ENCODE results near the gene TMPRSS11B. TPM values are rescaled to one million over a fixed set of nuclear protein-coding genes. Genes with fewer than 3 reads are reported as not detected.
"Not testable (repeated sequence)": the region's sequence is repeated elsewhere in the genome, so short reads cannot be mapped to it uniquely, and the experiment has no call there.

The TMPRSS11B gene, protein sequence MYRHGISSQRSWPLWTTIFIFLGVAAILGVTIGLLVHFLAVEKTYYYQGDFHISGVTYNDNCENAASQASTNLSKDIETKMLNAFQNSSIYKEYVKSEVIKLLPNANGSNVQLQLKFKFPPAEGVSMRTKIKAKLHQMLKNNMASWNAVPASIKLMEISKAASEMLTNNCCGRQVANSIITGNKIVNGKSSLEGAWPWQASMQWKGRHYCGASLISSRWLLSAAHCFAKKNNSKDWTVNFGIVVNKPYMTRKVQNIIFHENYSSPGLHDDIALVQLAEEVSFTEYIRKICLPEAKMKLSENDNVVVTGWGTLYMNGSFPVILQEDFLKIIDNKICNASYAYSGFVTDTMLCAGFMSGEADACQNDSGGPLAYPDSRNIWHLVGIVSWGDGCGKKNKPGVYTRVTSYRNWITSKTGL
- not detected for total RNA-seq

GRCh38 chr4:68245594-68245993, at the start of gene TMPRSS11B:
Gene TMPRSS11B (minus strand): TSS chr4:68245694. CDS start chr4:68245558, 136 bp downstream.
- H3K27ac ChIP-seq (ENCODE audit: low read depth, low read length), result no peak within 1 kb of the TSS
- H3K36me3 ChIP-seq (ENCODE audit: control insufficient read depth in 3 of 3, insufficient read depth in 3 of 3, low read length in 3 of 3), result no peaks in the 10 kb centered on the region
- no peaks in the 10 kb centered on the region for H3K4me1 ChIP-seq (ENCODE audit: control insufficient read depth in 3 of 3, insufficient read depth in 3 of 3, low read length in 3 of 3)
- H3K27me3 ChIP-seq (ENCODE audit: control insufficient read depth in 3 of 3, insufficient read depth in 3 of 3, low read length in 3 of 3), result no peaks in the 10 kb centered on the region
- no peak within 1 kb of the TSS for H3K9ac ChIP-seq (ENCODE audit: low read depth in 1 of 3, low read length in 3 of 3)
- no peak within 1 kb of the TSS for H3K4me3 ChIP-seq (ENCODE audit: low read length in 3 of 3)
- H3K9me3 ChIP-seq (ENCODE audit: control insufficient read depth in 3 of 3, low read length in 3 of 3), result no peaks in the 10 kb centered on the region

DNA sequence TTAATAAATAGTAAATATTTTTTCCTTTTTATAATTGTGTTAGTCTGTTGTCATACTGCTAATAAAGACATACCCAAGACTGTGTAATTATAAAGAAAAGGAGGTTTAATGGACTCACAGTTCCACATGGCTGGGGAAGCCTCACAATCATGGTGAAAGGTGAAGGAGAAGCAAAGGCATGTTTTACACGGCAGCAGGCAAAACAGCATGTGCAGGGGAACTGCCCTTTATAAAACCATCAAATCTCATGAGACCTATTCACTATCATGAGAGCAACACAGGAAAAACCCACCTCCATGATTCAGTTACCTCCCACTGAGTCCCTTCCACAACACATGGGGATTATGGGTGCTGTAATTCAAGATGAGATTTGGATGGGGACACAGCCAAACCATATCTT, 45.8 kb upstream of the TMPRSS11B start:
- H3K36me3 ChIP-seq (ENCODE audit: control insufficient read depth in 3 of 3, insufficient read depth in 3 of 3, low read length in 3 of 3), result no peaks in the 10 kb centered on the region
- H3K4me3 ChIP-seq (ENCODE audit: low read length in 3 of 3), result no peak overlapping the region
- no peaks in the 10 kb centered on the region for H3K27me3 ChIP-seq (ENCODE audit: control insufficient read depth in 3 of 3, insufficient read depth in 3 of 3, low read length in 3 of 3)
- H3K9me3 ChIP-seq (ENCODE audit: control insufficient read depth in 3 of 3, low read length in 3 of 3), result no peaks in the 10 kb centered on the region
- H3K4me1 ChIP-seq (ENCODE audit: control insufficient read depth in 3 of 3, insufficient read depth in 3 of 3, low read length in 3 of 3), result no peaks in the 10 kb centered on the region
- H3K27ac ChIP-seq (ENCODE audit: low read depth, low read length), result no peak overlapping the region
- no peak overlapping the region for H3K9ac ChIP-seq (ENCODE audit: low read depth in 1 of 3, low read length in 3 of 3)

GRCh38 chr4:68288393-68288740, 42.9 kb upstream of the TMPRSS11B start:
- Histone ChIP-seq H3K9me3 (ENCODE audit: control insufficient read depth in 3 of 3, low read length in 3 of 3) (no peaks in the 10 kb centered on the region), H3K9ac (ENCODE audit: low read depth in 1 of 3, low read length in 3 of 3) (no peak overlapping the region), H3K4me1 (ENCODE audit: control insufficient read depth in 3 of 3, insufficient read depth in 3 of 3, low read length in 3 of 3) (no peaks in the 10 kb centered on the region), H3K4me3 (ENCODE audit: low read length in 3 of 3) (no peak overlapping the region), H3K27ac (ENCODE audit: low read depth, low read length) (no peak overlapping the region), H3K27me3 (ENCODE audit: control insufficient read depth in 3 of 3, insufficient read depth in 3 of 3, low read length in 3 of 3) (no peaks in the 10 kb centered on the region), H3K36me3 (ENCODE audit: control insufficient read depth in 3 of 3, insufficient read depth in 3 of 3, low read length in 3 of 3) (no peaks in the 10 kb centered on the region)

DNA sequence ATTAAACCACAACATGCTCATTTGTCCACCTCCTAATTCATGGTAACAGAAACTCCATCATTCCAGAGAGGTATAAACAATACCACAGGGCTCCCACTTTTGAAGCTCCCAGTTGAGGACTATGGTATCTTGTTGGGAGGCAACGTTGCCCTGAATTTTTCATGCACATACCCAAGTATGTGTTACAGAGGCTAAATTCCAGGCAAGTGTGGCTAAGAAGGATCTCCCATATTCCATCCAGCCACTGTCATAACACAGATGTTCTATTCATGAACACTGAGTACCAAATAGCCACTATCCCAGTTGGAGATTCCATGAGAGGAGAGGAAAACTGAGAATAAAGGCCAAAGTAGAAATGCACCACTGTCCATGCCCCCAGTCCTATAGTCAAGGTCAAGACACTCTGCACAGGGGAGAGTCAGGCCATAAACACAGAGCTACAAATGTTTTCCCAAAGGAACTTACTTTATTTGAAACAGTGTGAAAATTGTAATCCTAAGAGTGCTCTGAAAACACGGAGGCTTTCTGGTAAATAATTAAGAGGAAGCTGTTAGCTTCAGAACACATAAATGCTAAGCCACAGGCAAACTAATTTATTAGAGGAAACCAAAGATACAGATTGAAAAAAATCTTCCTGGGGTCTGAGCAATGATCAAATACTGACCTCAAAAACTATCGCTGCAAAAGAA, 42.4 kb upstream of the TMPRSS11B start:
- no peak overlapping the region for H3K27ac ChIP-seq (ENCODE audit: low read depth, low read length)
- H3K9ac ChIP-seq (ENCODE audit: low read depth in 1 of 3, low read length in 3 of 3), result no peak overlapping the region
- H3K4me1 ChIP-seq (ENCODE audit: control insufficient read depth in 3 of 3, insufficient read depth in 3 of 3, low read length in 3 of 3), result no peaks in the 10 kb centered on the region
- no peaks in the 10 kb centered on the region for H3K27me3 ChIP-seq (ENCODE audit: control insufficient read depth in 3 of 3, insufficient read depth in 3 of 3, low read length in 3 of 3)
- no peak overlapping the region for H3K4me3 ChIP-seq (ENCODE audit: low read length in 3 of 3)
- no peaks in the 10 kb centered on the region for H3K9me3 ChIP-seq (ENCODE audit: control insufficient read depth in 3 of 3, low read length in 3 of 3)
- H3K36me3 ChIP-seq (ENCODE audit: control insufficient read depth in 3 of 3, insufficient read depth in 3 of 3, low read length in 3 of 3), result no peaks in the 10 kb centered on the region

GRCh38 chr4:68283714-68284113, 38.2 kb upstream of the TMPRSS11B start:
- no peaks in the 10 kb centered on the region for H3K9me3 ChIP-seq (ENCODE audit: control insufficient read depth in 3 of 3, low read length in 3 of 3)
- no peaks in the 10 kb centered on the region for H3K36me3 ChIP-seq (ENCODE audit: control insufficient read depth in 3 of 3, insufficient read depth in 3 of 3, low read length in 3 of 3)
- no peaks in the 10 kb centered on the region for H3K4me1 ChIP-seq (ENCODE audit: control insufficient read depth in 3 of 3, insufficient read depth in 3 of 3, low read length in 3 of 3)
- no peak overlapping the region for H3K27ac ChIP-seq (ENCODE audit: low read depth, low read length)
- H3K27me3 ChIP-seq (ENCODE audit: control insufficient read depth in 3 of 3, insufficient read depth in 3 of 3, low read length in 3 of 3), result no peaks in the 10 kb centered on the region
- no peak overlapping the region for H3K9ac ChIP-seq (ENCODE audit: low read depth in 1 of 3, low read length in 3 of 3)
- no peak overlapping the region for H3K4me3 ChIP-seq (ENCODE audit: low read length in 3 of 3)

- Histone ChIP-seq H3K9me3 (ENCODE audit: control insufficient read depth in 3 of 3, low read length in 3 of 3) (no peaks in the 10 kb centered on the region), H3K27me3 (ENCODE audit: control insufficient read depth in 3 of 3, insufficient read depth in 3 of 3, low read length in 3 of 3) (no peaks in the 10 kb centered on the region), H3K36me3 (ENCODE audit: control insufficient read depth in 3 of 3, insufficient read depth in 3 of 3, low read length in 3 of 3) (no peaks in the 10 kb centered on the region), H3K9ac (ENCODE audit: low read depth in 1 of 3, low read length in 3 of 3) (no peak overlapping the region), H3K4me1 (ENCODE audit: control insufficient read depth in 3 of 3, insufficient read depth in 3 of 3, low read length in 3 of 3) (no peaks in the 10 kb centered on the region), H3K27ac (ENCODE audit: low read depth, low read length) (no peak overlapping the region), H3K4me3 (ENCODE audit: low read length in 3 of 3) (no peak overlapping the region)
These were observed 37.6 kb upstream of the TMPRSS11B start for GRCh38 chr4:68283095-68283494.

DNA sequence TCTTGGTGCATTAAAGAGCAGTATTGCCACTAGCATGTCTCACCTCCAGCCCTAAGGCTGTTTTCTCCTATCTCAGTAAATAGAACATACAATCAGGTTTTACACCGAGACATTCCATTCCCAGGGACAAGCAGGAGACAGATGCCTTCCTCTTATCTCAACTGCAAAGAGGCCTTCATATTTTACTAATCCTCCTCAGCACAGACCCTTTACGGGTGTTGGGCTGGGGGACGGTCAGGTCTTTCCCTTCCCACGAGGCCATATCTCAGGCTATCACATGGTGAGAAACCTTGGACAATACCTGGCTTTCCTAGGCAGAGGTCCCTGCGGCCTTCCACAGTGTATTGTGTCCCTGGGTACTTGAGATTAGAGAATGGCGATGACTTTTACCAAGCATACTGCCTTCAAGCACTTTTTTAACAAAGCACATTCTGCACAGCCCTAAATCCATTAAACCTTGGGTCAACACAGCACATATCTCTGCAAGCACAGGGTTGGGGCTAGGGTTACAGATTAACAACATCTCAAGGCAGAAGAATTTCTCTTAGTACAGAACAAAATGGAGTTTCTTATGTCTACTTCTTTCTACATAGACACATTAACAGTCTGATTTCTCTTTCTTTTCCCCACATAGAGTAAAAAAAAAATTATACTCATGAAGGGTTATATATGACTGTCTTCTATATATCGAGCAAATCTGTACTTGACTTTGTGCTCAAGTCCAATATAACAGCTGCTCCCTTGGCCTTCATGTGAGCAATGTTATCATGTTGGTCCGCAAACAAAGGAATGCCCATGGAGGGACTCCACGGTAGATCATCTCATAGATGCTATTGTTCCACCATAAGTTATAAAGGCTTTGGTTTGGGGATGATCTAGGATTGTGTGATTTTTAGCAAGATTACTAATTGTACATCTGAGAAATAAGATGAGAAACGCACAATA, 36.6 kb upstream of the TMPRSS11B start:
- not testable (repeated sequence) for H3K9me3 ChIP-seq (ENCODE audit: control insufficient read depth in 3 of 3, low read length in 3 of 3); H3K27ac ChIP-seq (ENCODE audit: low read depth, low read length); H3K36me3 ChIP-seq (ENCODE audit: control insufficient read depth in 3 of 3, insufficient read depth in 3 of 3, low read length in 3 of 3); H3K9ac ChIP-seq (ENCODE audit: low read depth in 1 of 3, low read length in 3 of 3); H3K4me3 ChIP-seq (ENCODE audit: low read length in 3 of 3); H3K27me3 ChIP-seq (ENCODE audit: control insufficient read depth in 3 of 3, insufficient read depth in 3 of 3, low read length in 3 of 3); H3K4me1 ChIP-seq (ENCODE audit: control insufficient read depth in 3 of 3, insufficient read depth in 3 of 3, low read length in 3 of 3)

GRCh38 chr4:68278029-68278428, 32.5 kb upstream of the TMPRSS11B start:
- Histone ChIP-seq H3K27me3 (ENCODE audit: control insufficient read depth in 3 of 3, insufficient read depth in 3 of 3, low read length in 3 of 3) (no peaks in the 10 kb centered on the region), H3K4me3 (ENCODE audit: low read length in 3 of 3) (no peak overlapping the region), H3K36me3 (ENCODE audit: control insufficient read depth in 3 of 3, insufficient read depth in 3 of 3, low read length in 3 of 3) (no peaks in the 10 kb centered on the region), H3K9ac (ENCODE audit: low read depth in 1 of 3, low read length in 3 of 3) (no peak overlapping the region), H3K9me3 (ENCODE audit: control insufficient read depth in 3 of 3, low read length in 3 of 3) (no peaks in the 10 kb centered on the region), H3K4me1 (ENCODE audit: control insufficient read depth in 3 of 3, insufficient read depth in 3 of 3, low read length in 3 of 3) (no peaks in the 10 kb centered on the region), H3K27ac (ENCODE audit: low read depth, low read length) (no peak overlapping the region)

DNA sequence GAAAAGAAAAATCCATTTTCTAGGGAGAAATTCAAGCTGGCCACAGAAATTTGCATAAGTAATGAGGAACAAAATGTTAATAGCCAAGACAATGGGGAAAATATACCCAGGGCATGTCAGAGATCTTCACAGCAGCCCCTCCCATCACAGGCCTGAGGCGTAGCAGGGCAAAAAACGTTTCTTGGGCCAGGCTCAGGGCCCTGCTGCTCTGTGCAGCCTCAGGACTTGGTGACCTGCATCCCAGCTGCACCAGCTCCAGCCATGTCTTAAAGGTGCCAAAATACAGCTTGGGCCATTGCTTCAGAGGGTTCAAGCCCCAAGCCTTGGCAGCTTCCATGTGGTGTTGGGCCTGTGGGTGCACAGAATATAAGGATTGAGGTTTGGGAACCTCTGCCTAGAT, 32.1 kb upstream of the TMPRSS11B start:
- no peaks in the 10 kb centered on the region for H3K9me3 ChIP-seq (ENCODE audit: control insufficient read depth in 3 of 3, low read length in 3 of 3)
- no peak overlapping the region for H3K4me3 ChIP-seq (ENCODE audit: low read length in 3 of 3)
- no peak overlapping the region for H3K27ac ChIP-seq (ENCODE audit: low read depth, low read length)
- H3K27me3 ChIP-seq (ENCODE audit: control insufficient read depth in 3 of 3, insufficient read depth in 3 of 3, low read length in 3 of 3), result no peaks in the 10 kb centered on the region
- no peak overlapping the region for H3K9ac ChIP-seq (ENCODE audit: low read depth in 1 of 3, low read length in 3 of 3)
- no peaks in the 10 kb centered on the region for H3K4me1 ChIP-seq (ENCODE audit: control insufficient read depth in 3 of 3, insufficient read depth in 3 of 3, low read length in 3 of 3)
- no peaks in the 10 kb centered on the region for H3K36me3 ChIP-seq (ENCODE audit: control insufficient read depth in 3 of 3, insufficient read depth in 3 of 3, low read length in 3 of 3)

Measured in skeletal muscle tissue (tissue), 4 donors.